Central memory CD4-positive, alpha-beta T cell (primary cell): ENCODE measurements around the gene SLC22A31.
"Not testable (repeated sequence)": the region's sequence is repeated elsewhere in the genome, so short reads cannot be mapped to it uniquely, and the experiment has no call there.

Experiments
- DNase-seq: peaks from one replicate; pipeline ENCODE4 v3.0.0; 2022

The SLC22A31 gene

DNA sequence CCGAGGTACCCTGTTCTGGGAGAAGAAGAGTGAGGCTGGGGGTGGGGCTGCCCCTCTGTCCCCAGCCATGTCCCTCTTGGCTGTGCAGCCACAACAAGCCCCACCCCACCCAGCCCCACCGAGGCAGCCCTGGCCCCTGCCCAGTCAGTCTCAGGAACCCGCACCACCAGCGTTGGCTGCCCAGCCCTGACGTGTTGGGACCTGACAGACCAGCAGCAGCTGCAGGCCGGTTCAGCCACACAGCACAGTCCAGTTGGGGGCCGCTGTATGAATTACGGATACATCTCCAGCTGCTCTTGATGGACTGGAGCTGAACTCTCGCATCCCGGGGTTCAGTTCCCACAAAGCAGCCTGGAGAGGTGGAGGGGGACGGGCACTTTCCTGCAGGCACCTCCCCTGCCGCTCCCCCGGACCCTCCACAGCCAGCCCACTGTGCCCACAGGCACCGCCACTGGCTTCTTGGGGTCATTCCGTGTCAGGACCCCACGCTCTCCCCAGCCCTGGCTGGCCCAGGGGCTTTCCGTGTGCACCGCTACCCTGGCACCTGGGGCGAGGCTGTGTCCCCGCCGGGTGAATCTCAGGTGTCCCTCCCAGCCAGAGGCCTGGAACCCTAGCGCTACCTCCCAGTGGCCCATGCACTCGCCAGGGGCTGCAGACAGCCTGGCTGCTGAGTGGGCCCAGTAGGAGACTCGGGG, 21.7 kb downstream of the SLC22A31 start:
- DNase-seq: no peak

DNA sequence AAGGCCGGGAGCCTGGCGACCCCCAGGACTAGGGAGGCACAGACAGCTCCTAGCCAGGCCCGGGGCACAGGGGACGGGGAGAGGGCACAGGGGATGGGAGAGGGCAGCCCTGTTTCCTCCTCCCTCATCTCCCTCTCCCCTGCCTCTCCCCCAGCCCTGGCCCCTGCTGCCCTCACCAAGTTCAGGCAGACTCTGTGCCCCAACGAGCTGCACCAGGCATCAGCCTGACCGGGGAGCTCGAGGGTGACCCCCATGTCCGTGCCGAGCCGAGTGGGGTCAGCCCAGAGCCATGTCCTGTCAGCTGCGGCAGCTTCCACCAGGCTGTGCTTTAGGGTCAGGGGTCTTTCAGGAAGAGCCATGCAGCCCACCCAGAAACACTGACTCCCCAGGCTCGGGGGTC, 22.8 kb downstream of the SLC22A31 start:
- no peak for DNase-seq

- no peak for DNase-seq
Measured at GRCh38 chr16:89176717-89177116, 23.6 kb downstream of the SLC22A31 start.

- no peak for DNase-seq
Measured at GRCh38 chr16:89176147-89176690, 24.1 kb downstream of the SLC22A31 start.

- no peak for DNase-seq
Measured at GRCh38 chr16:89175280-89176146, 24.8 kb downstream of the SLC22A31 start.

DNA sequence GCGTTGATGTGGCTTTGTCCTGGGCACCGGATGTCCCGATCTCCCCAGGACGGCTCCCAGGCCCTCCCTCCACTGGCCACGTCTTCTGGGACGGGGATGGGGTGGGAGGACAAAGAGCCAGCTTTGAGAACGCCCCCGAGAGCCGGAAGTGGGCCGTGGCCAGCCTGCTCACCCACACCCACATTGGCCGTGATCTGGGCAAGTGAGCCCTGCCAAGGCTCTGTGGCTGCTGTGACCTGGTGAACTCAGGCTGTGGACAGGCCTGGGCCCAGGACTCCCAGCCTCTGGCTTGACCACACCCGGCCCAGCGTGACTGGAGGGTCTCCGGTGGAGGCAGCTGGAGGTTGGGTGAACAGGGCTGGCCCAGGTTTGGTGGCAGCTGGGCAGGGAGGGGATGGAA, 25.5 kb downstream of the SLC22A31 start:
- no peak for DNase-seq

DNA sequence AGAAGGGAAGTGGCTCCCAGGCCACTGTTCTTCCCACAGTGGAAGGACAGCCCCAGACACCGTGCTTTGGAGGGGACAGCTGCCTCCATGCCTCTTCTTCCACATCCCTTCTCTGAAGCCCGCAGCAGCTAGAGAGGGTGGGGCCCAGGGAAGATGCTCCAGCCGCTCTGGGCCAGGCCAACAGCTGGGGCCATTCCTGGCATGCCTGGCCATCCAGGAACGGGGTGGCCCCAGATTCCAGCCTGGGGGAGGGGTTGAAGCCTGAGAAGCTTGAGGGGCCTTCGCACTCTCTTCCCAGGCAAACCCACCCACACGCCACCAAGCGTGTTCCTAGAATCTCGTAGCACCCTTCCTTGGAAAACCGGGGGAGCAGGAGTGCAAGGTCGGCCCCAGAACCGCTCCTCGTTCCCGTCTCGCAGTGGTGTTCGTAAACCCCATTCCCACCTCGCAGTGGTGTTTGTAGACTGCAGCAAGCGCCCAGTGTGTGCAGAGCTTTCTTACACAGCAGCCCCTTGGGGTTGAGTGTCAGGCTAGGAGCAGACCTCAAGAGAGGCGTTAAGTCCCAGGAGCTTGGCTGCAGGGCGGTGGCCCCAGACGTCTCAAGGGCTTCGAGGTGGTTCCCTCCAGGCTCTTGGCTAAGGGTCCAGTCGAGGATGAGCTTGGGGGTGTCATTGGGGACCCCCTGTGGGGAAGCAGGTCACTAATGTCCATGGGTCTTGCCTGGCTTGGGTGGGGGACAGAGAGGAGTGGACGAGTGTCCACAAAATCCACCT, 26.1 kb downstream of the SLC22A31 start:
- no peak for DNase-seq

DNA sequence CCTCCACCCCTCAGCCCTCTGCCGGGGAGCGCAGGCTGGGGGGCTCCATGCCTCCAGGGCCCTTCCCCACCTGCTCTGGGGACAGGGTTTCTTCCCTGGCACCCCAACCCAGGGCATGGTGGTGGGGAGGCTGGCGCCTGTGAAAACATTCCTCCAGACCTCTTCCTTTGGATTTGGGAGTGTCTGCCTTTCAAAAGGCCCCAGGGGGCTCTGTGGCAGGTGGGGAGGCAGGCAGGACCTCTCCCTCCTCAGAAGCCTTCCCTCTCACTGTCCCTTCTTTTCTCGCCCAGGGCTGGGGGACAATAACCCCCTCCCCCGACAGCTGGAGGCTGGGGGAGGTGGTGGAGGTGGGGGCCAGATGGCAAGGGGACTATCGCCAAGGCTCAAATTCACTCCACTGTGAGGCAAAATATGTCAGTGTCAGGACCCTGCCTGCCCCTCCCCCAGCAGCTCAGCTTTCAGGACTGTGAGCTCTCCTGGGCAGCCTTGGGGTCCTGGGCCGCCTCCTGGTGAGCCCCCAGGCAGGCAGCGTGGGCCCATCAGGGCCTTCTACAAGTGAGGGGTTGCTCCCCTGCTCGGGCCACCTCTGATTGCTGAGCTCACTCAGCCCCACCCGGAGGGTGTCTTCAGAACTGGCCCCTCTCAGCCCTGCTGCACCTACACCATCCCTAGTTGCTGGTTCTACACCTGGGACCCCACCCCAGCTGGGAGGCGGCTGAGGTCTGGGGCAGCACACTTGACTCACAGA, 27.0 kb downstream of the SLC22A31 start:
- no peak for DNase-seq

- DNase-seq: no peak
Measured at GRCh38 chr16:89172528-89173173, 27.7 kb downstream of the SLC22A31 start.

GRCh38 chr16:89172171-89172527, 28.2 kb downstream of the SLC22A31 start:
- no peak for DNase-seq

- peak; percentile 91 for DNase-seq
Measured at GRCh38 chr16:89171216-89172170, 28.8 kb downstream of the SLC22A31 start, which contains the start of gene CDH15. CDH15 (plus strand) TSS chr16:89171748; CDS start chr16:89171832, 84 bp downstream.

GRCh38 chr16:89170346-89171215, 29.8 kb downstream of the SLC22A31 start:
- no peak for DNase-seq

- no peak for DNase-seq
Measured at GRCh38 chr16:89169778-89170177, 30.6 kb downstream of the SLC22A31 start.

DNA sequence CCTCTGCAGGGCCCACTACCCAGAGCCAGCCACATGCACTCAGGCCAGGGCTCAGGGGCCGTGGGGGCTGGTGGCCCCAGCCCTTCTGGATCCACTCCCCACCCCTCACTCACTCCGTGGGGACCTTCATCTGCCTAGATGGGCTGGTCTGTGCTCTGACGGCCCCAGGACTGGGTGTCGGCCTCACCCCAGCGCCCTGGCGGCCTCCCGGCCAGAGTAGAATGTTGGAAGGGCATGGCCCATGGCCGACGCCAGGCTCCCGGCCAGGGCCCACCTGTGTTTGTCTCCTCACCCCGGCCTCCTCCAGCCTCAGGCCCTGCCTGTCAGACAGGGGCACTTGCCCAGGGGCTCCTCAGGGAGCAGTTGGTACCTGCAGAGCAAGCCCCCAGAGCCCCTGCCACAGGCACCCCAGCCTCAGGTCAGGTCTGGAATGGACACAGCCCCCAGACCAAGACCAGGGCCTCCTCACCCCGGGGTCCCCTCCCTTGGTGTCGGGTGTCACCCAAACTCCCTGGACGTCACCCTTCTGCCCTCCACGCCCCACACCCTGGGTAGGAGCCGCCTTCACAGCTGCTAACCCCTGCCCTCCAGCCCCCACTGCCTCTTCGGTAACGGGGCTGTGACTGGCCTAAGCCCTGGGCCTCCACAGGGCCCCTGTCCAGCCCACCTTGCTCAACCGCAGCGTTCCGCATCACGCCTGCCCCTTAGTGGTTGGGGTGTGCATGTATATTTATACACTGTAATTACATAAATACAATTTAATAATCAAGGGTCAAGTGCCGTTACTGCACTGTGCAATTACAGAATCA, 31.8 kb downstream of the SLC22A31 start:
- no peak for DNase-seq

GRCh38 chr16:89167425-89167941, 32.9 kb downstream of the SLC22A31 start:
- peak; percentile 72 for DNase-seq

GRCh38 chr16:89166696-89167424, 33.5 kb downstream of the SLC22A31 start:
- no peak for DNase-seq

DNA sequence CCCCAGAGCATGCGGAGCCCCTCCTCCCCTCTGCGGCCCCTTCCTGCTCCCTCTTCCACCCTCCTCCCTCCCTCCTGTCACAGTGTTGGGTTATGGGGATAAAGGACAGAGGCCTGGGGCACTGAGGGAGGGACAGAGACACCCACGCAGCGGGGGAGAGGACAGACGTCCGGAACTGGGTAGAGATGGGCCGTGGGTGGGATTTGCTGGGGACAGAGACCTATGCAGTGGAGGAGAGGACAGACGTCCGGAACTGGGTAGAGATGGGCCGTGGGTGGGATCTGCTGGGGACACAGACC, 34.7 kb downstream of the SLC22A31 start:
- not testable (repeated sequence) for DNase-seq
